Hepatocyte (in vitro differentiated cells): Measurements from ENCODE around the gene FAH.

Experiments
- EZH2 ChIP-seq: fragments of 200-600 bp; sonication (generic); IDR thresholded peaks from 2 replicates; pipeline ENCODE4 v1.6.1; 2016; ENCODE audit warnings: antibody characterized with exemption, mild to moderate bottlenecking, borderline replicate concordance
- TF ChIP-seq, protein P1 (sequence below): fragments of 200-600 bp; sonication (generic); IDR thresholded peaks from 2 replicates; pipeline ENCODE4 v1.5.1; 2016; ENCODE audit warnings: antibody characterized with exemption, mild to moderate bottlenecking; ENCODE audit not compliant: poor library complexity

DNA sequence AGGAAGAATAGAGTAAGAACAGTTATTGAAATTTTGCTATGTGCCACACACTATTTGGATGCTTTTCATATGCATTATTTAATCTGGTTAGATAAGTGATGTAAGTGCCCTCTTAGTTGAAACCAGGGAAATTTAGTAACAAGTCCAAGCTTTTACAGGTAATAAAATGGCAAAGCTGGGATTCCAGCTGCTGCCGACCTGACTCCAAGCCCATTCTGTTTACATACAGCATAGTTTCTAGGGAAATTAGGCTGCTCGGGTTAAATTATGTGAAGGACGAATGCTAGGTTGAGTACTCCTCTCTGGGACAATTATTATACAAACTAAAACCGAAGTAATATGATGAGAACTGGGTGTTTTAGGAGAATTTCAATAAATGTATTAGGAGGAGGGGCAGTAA lies 38.7 kb upstream of the FAH start:
- TF ChIP-seq, protein P1, sequence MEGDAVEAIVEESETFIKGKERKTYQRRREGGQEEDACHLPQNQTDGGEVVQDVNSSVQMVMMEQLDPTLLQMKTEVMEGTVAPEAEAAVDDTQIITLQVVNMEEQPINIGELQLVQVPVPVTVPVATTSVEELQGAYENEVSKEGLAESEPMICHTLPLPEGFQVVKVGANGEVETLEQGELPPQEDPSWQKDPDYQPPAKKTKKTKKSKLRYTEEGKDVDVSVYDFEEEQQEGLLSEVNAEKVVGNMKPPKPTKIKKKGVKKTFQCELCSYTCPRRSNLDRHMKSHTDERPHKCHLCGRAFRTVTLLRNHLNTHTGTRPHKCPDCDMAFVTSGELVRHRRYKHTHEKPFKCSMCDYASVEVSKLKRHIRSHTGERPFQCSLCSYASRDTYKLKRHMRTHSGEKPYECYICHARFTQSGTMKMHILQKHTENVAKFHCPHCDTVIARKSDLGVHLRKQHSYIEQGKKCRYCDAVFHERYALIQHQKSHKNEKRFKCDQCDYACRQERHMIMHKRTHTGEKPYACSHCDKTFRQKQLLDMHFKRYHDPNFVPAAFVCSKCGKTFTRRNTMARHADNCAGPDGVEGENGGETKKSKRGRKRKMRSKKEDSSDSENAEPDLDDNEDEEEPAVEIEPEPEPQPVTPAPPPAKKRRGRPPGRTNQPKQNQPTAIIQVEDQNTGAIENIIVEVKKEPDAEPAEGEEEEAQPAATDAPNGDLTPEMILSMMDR = no peak
- TF ChIP-seq EZH2 = no peak
